ENCODE results near the gene MFSD2A.

DNA sequence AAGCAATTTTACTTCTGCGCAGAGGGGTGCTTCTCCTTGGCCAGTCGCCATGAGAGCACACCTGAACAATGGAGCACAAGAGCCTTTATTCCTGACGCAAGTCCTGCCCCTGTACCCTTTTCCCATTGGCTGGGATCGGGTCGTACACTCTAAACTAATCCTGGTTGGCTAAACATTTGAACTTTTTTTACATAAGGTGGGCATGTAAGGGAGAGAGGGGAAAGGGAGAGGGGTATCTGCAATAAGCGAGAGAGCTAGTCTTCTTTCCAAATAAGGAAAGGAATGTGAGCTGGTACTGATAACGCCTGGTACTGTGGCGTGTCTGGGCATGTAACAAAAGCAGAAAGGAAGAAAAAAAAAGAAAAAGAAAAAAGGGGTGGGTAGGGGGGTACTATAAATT is 21.8 kb downstream of the MFSD2A start:
- TF ChIP-seq, protein P1, sequence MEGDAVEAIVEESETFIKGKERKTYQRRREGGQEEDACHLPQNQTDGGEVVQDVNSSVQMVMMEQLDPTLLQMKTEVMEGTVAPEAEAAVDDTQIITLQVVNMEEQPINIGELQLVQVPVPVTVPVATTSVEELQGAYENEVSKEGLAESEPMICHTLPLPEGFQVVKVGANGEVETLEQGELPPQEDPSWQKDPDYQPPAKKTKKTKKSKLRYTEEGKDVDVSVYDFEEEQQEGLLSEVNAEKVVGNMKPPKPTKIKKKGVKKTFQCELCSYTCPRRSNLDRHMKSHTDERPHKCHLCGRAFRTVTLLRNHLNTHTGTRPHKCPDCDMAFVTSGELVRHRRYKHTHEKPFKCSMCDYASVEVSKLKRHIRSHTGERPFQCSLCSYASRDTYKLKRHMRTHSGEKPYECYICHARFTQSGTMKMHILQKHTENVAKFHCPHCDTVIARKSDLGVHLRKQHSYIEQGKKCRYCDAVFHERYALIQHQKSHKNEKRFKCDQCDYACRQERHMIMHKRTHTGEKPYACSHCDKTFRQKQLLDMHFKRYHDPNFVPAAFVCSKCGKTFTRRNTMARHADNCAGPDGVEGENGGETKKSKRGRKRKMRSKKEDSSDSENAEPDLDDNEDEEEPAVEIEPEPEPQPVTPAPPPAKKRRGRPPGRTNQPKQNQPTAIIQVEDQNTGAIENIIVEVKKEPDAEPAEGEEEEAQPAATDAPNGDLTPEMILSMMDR (IDR thresholded peaks at IDR 0.05) = no peak
- no peak for TF ChIP-seq EZH2phosphoT487 (IDR thresholded peaks at IDR 0.05)
